ENCODE measurements around the gene TVP23C.
"Not testable (repeated sequence)": the region's sequence is repeated elsewhere in the genome, so short reads cannot be mapped to it uniquely, and the experiment has no call there.

GRCh38 chr17:15592960-15593359 is 29.7 kb upstream of the TVP23C start:
- TF ChIP-seq YY1 (IDR thresholded peaks at IDR 0.05; ENCODE audit: insufficient read depth, insufficient read length); ZNF274 (IDR thresholded peaks at IDR 0.05; ENCODE audit: low read depth, low read length): not testable (repeated sequence)

Data from NT2/D1 (cell line).